Mesothelial cell of epicardium (in vitro differentiated cells): Measurements from ENCODE around the gene CPLX3. TPM values are rescaled to one million over a fixed set of nuclear protein-coding genes. Genes with fewer than 3 reads are reported as not detected.

Experiments used
- DNase-seq, 2 experiments: peaks; one replicate each; pipeline ENCODE4 v3.0.0; 2021; ENCODE audit warnings: low spot score in 2 of 2; ENCODE audit not compliant: unreplicated experiment in 2 of 2
- H3K27ac Mint-ChIP-seq: 2 replicates; pipeline ENCODE4 v1.8.0; 2021; ENCODE audit warnings: mixed read lengths
- H3K27me3 Mint-ChIP-seq: 2 replicates; pipeline ENCODE4 v1.8.0; 2021; ENCODE audit warnings: low read depth, mixed read lengths
- H3K36me3 Mint-ChIP-seq: 2 replicates; pipeline ENCODE4 v1.8.0; 2021; ENCODE audit warnings: mixed read lengths
- H3K4me1 Mint-ChIP-seq: 2 replicates; pipeline ENCODE4 v1.8.0; 2021; ENCODE audit warnings: mixed read lengths
- H3K4me3 Mint-ChIP-seq: 2 replicates; pipeline ENCODE4 v1.8.0; 2021; ENCODE audit warnings: mild to moderate bottlenecking, moderate library complexity, mixed read lengths
- H3K9me3 Mint-ChIP-seq: 2 replicates; pipeline ENCODE4 v1.8.0; 2021; ENCODE audit warnings: mixed read lengths
- total RNA-seq: library from RNA; stranded (reverse); gene quantifications from 3 replicates; pipeline ENCODE4 v1.2.1, GENCODE V29; 2021
- TF ChIP-seq, protein P1 (sequence below): fragments of 200-600 bp; sonication (generic); IDR thresholded peaks from one replicate; pipeline ENCODE4 v1.5.0; 2021; ENCODE audit warnings: antibody characterized with exemption; ENCODE audit not compliant: unreplicated experiment

The CPLX3 gene
- total RNA-seq, 1 donor from 2014 or later, result not detected

- no peak for DNase-seq
- Mint-ChIP-seq H3K9me3 (no peaks in the 10 kb centered on the region), H3K36me3 (no peaks in the 10 kb centered on the region), H3K27me3 (peaks cover 21% of the 10 kb centered on the region), H3K4me3 (no peak overlapping the region), H3K27ac (no peak overlapping the region), H3K4me1 (peaks cover 7% of the 10 kb centered on the region)
- TF ChIP-seq, protein P1, sequence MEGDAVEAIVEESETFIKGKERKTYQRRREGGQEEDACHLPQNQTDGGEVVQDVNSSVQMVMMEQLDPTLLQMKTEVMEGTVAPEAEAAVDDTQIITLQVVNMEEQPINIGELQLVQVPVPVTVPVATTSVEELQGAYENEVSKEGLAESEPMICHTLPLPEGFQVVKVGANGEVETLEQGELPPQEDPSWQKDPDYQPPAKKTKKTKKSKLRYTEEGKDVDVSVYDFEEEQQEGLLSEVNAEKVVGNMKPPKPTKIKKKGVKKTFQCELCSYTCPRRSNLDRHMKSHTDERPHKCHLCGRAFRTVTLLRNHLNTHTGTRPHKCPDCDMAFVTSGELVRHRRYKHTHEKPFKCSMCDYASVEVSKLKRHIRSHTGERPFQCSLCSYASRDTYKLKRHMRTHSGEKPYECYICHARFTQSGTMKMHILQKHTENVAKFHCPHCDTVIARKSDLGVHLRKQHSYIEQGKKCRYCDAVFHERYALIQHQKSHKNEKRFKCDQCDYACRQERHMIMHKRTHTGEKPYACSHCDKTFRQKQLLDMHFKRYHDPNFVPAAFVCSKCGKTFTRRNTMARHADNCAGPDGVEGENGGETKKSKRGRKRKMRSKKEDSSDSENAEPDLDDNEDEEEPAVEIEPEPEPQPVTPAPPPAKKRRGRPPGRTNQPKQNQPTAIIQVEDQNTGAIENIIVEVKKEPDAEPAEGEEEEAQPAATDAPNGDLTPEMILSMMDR, result no peak
Measured at GRCh38 chr15:74817370-74817737, 9.1 kb upstream of the CPLX3 start.

- no peak overlapping the region for H3K27ac Mint-ChIP-seq
- no peaks in the 10 kb centered on the region for H3K36me3 Mint-ChIP-seq
- no peak overlapping the region for H3K4me3 Mint-ChIP-seq
- H3K9me3 Mint-ChIP-seq, result no peaks in the 10 kb centered on the region
- H3K4me1 Mint-ChIP-seq, result peaks cover 7% of the 10 kb centered on the region
- no peak for DNase-seq
- peaks cover 46% of the 10 kb centered on the region for H3K27me3 Mint-ChIP-seq
- TF ChIP-seq, protein P1, result no peak
Measured at GRCh38 chr15:74820056-74820455, 6.4 kb upstream of the CPLX3 start.

- Mint-ChIP-seq H3K27me3 (peaks cover 58% of the 10 kb centered on the region), H3K4me1 (peaks cover 7% of the 10 kb centered on the region), H3K9me3 (no peaks in the 10 kb centered on the region), H3K27ac (no peak overlapping the region), H3K4me3 (no peak overlapping the region), H3K36me3 (no peaks in the 10 kb centered on the region)
- no peak for DNase-seq
- TF ChIP-seq, protein P1, result no peak
Measured at GRCh38 chr15:74821091-74821789, 5.2 kb upstream of the CPLX3 start.

DNA sequence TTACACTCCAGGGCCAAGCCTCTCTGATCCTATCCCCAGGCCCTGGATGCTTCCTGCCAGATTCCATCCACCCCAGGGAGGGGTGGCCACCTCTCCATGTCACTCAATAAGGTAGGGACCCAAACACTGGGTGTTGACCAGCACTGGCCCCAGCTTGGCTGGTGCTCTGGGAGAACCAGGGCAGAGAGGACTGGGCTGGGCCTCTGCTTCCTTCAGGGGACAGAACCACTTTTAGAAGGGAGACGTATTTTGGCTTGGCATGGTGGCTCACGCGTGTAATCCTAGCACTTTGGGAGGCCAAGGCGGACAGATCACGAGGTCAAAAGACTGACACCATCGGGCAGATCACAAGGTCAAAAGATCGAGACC, 4.7 kb upstream of the CPLX3 start:
- Mint-ChIP-seq H3K27ac (no peak overlapping the region), H3K4me1 (peaks cover 9% of the 10 kb centered on the region), H3K27me3 (peaks cover 62% of the 10 kb centered on the region), H3K4me3 (no peak overlapping the region), H3K9me3 (no peaks in the 10 kb centered on the region), H3K36me3 (no peaks in the 10 kb centered on the region)
- no peak for DNase-seq
- TF ChIP-seq, protein P1, result no peak

GRCh38 chr15:74822233-74822632, 4.2 kb upstream of the CPLX3 start:
- peaks cover 4% of the 10 kb centered on the region for H3K4me1 Mint-ChIP-seq
- H3K36me3 Mint-ChIP-seq, result no peaks in the 10 kb centered on the region
- H3K4me3 Mint-ChIP-seq, result no peak overlapping the region
- no peak for DNase-seq
- H3K9me3 Mint-ChIP-seq, result no peaks in the 10 kb centered on the region
- H3K27ac Mint-ChIP-seq, result no peak overlapping the region
- TF ChIP-seq, protein P1, result no peak
- H3K27me3 Mint-ChIP-seq, result peaks cover 67% of the 10 kb centered on the region
